ENCODE measurements around the gene MAMDC4. TPM values are rescaled to one million over a fixed set of nuclear protein-coding genes. Genes with fewer than 3 reads are reported as not detected.

Gene MAMDC4
- total RNA-seq, 1 donor from 2014 or later, result 12.9 TPM

GRCh38 chr9:136828474-136829140 is 23.5 kb upstream of the MAMDC4 start:
- intact Hi-C loops (cut with DNase I), result no loop called here
- Histone ChIP-seq H3K4me1 (no peaks in the 10 kb centered on the region), H3K27ac (no peak overlapping the region), H3K36me3 (peaks cover 59% of the 10 kb centered on the region), H3K4me3 (no peak overlapping the region), H3K9me3 (no peaks in the 10 kb centered on the region), H3K27me3 (no peaks in the 10 kb centered on the region)
- DNase-seq (no peak), ATAC-seq (no peak)
- no peak for TF ChIP-seq CTCF (IDR thresholded peaks at IDR 0.05)

- DNase-seq, result no peak
- H3K9me3 ChIP-seq, result no peaks in the 10 kb centered on the region
- intact Hi-C loops (cut with DNase I), result no loop called here
- H3K27me3 ChIP-seq, result no peaks in the 10 kb centered on the region
- no peak for ATAC-seq
- no peak overlapping the region for H3K4me3 ChIP-seq
- H3K27ac ChIP-seq, result no peak overlapping the region
- H3K36me3 ChIP-seq, result peaks cover 52% of the 10 kb centered on the region
- TF ChIP-seq CTCF (IDR thresholded peaks at IDR 0.05), result no peak
- H3K4me1 ChIP-seq, result no peaks in the 10 kb centered on the region
These were observed 22.7 kb upstream of the MAMDC4 start for GRCh38 chr9:136829412-136829811.

- H3K27me3 ChIP-seq, result no peaks in the 10 kb centered on the region
- no peak for TF ChIP-seq CTCF (IDR thresholded peaks at IDR 0.05)
- no peaks in the 10 kb centered on the region for H3K4me1 ChIP-seq
- H3K4me3 ChIP-seq, result no peak overlapping the region
- ATAC-seq, result no peak
- H3K36me3 ChIP-seq, result peaks cover 45% of the 10 kb centered on the region
- no peaks in the 10 kb centered on the region for H3K9me3 ChIP-seq
- DNase-seq, result no peak
- intact Hi-C loops (cut with DNase I), result no loop called here
- no peak overlapping the region for H3K27ac ChIP-seq
These were observed 21.9 kb upstream of the MAMDC4 start for GRCh38 chr9:136829981-136830885.

GRCh38 chr9:136831002-136831719 is 21.0 kb upstream of the MAMDC4 start:
- intact Hi-C loops (cut with DNase I), result no loop called here
- no peak overlapping the region for H3K27ac ChIP-seq
- no peak for ATAC-seq
- no peak for TF ChIP-seq CTCF (IDR thresholded peaks at IDR 0.05)
- DNase-seq, result no peak
- H3K27me3 ChIP-seq, result no peaks in the 10 kb centered on the region
- peaks cover 37% of the 10 kb centered on the region for H3K36me3 ChIP-seq
- no peaks in the 10 kb centered on the region for H3K9me3 ChIP-seq
- no peak overlapping the region for H3K4me3 ChIP-seq
- no peaks in the 10 kb centered on the region for H3K4me1 ChIP-seq

GRCh38 chr9:136831720-136832104 is 20.4 kb upstream of the MAMDC4 start:
- no peak for TF ChIP-seq CTCF (IDR thresholded peaks at IDR 0.05)
- intact Hi-C loops (cut with DNase I), result no loop called here
- no peak for DNase-seq
- no peaks in the 10 kb centered on the region for H3K27me3 ChIP-seq
- no peak overlapping the region for H3K27ac ChIP-seq
- no peaks in the 10 kb centered on the region for H3K4me1 ChIP-seq
- no peaks in the 10 kb centered on the region for H3K9me3 ChIP-seq
- ATAC-seq, result no peak
- H3K4me3 ChIP-seq, result no peak overlapping the region
- peaks cover 36% of the 10 kb centered on the region for H3K36me3 ChIP-seq
